ENCODE results near the gene POLR2F.

POLR2F gene

DNA sequence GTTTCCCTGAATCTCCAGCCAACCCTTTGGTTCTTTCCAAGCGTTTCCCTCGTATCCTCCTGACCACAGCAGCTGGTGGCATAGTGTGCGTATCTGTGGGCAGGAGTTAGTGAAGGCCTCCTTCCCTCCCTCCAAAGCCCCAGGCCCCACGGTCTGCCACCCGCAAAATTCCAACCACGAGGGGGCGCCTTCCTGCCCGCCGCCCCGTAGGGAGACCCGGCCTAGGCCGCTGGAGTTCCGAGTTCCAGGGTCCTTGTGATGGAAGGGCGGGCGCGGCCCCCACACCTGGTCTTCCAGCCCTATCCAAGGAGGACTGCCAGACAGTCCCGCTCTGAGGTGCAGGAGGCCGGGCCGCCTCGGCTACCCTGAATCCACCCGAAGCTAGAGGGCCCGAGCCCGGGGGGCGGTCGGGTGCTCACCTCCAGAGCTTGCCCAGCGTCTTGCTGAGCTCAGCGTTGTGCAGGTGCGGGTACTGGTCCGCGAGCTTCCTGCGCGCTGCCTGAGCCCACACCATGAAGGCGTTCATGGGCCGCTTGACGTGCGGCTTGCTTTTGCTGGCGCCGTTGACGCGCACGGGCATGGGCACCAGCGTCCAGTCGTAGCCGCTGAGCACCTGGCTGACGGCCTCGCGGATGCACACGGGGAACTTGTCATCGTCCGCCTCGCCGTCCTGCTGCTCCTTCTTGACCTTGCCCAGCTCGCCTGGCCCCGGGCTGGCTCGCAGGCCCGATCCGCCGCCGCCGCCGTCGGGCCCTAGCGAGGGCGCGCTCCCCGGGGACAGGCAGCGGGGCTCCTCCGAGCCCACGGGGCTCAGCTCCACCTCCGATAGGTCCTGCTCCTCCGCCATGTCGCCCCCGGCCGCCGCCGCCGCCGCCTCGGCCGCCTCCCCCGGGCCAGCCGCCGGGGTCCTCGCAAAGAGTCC, 29.7 kb downstream of the POLR2F start:
- no peak for DNase-seq

DNA sequence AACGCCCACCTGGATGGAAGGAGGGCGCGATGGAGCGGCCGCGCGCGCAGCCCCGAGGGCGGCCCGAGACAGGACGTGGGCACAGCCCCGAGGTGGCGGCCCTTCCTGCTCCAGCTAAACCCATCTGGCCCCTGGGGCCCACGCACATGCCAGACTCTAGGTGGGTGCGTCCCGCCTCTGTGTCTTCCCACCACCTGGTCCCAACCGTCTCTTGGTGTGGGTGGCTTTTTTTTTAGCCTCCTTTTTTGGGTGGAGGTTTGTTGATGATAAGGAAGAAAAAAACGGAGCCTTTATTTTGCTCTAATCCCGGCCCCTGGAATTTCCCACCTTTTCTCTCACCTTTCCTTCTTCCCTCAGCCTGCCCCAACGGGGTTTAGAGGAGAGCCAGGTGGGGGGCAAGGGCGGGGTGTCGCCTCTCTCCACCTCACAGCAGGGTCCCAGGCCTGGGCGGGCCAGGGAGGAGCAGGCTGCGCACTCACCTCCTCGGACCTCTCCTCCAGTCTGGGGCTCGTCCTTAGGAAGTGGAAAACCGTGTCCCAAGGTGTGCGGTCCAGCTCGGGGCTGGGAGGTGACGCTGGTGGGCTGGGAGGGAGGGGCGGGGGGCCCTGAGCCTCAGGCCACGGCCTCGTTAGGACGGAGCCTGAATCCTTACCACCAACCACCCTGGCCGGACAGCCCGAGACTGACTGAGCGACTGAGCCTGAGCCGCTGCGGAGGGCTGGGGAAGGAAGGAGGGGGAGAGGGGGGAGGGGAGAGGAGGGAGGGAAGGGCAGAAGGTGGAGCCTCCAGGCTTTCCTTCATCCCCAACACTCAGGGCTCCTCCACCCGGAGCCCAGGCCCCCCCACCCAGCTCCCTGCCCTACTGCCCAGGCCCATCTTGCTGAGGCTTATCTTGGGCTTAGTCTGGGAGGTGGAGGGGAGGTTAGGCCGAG, 30.6 kb downstream of the POLR2F start, which contains the start of gene SOX10:
Gene SOX10, minus strand, starts transcription at position 696 of the 932 bp plus-strand sequence. CDS start 771 bp downstream, outside the sequence.
- DNase-seq: no peak

DNA sequence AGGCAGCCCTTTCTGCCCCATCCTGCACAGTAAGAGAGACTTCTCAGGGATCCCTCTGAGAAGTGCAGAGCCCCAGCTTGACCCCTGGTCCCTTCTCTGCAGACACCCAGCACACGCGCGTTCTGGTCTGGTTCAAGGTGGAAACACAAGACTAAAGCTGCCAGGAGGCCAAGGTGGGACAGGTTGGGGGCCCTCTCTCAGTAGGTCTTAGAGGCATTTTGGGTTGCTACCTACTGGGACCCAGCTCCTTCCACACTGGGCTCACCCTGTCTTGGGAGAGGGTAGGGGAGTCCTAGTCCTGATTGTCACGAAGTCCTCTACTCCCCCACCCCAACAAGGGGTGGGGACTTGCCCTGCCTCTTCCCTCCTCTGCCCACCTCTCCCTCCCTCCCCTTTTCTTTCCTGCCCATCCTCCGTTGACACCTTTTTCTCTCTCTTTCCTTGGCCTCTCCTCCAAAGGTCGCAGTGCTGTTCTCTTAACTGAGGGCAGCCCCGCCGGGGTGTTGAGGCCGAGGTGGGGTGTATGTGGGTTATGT, 31.6 kb downstream of the POLR2F start:
- DNase-seq: no peak

DNA sequence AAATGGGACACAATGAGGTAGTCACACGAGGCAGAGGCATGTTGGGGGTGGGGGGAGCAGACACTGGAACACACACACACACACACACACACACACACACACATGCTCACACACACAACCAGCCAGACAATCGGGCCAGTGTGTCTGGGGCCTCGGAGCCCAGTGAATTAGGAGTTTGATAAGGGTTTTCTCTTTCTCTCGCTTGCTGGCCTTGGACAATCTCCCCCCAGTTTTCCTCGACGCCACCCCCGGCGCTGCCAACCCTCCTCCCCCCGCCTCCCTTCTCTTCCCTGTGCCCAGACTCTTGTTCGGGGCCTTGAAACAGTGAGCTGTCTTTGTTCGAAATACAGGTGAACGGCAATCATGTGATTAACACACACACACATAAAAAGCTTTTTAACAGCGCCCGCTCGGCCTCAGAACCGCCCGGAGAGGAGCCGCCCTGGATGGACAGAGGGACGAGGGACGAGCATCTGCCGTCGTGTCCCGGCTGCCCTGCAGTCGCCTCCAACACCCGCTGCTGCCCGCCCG, 32.3 kb downstream of the POLR2F start:
- no peak for DNase-seq

DNA sequence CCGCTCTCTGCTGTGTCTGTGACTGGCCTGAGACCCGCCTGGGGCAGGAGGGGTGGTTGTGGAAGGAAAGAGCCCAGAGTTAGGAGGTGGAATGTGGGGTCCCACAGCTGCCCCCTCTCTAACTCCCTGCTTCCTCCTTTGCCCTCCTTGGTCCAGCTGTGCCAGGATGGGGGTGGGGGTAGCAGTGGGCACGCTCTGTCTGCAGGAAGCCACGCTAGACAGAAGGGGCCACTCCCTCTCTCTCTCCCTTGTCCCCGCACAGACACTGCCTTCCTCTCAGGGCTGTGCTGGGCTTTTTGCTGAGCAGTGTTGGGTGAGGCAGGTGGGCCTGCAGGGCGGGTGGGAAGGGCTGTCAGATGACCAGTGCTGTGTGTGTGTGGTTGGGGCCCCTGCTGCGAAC, 32.9 kb downstream of the POLR2F start:
- no peak for DNase-seq

DNA sequence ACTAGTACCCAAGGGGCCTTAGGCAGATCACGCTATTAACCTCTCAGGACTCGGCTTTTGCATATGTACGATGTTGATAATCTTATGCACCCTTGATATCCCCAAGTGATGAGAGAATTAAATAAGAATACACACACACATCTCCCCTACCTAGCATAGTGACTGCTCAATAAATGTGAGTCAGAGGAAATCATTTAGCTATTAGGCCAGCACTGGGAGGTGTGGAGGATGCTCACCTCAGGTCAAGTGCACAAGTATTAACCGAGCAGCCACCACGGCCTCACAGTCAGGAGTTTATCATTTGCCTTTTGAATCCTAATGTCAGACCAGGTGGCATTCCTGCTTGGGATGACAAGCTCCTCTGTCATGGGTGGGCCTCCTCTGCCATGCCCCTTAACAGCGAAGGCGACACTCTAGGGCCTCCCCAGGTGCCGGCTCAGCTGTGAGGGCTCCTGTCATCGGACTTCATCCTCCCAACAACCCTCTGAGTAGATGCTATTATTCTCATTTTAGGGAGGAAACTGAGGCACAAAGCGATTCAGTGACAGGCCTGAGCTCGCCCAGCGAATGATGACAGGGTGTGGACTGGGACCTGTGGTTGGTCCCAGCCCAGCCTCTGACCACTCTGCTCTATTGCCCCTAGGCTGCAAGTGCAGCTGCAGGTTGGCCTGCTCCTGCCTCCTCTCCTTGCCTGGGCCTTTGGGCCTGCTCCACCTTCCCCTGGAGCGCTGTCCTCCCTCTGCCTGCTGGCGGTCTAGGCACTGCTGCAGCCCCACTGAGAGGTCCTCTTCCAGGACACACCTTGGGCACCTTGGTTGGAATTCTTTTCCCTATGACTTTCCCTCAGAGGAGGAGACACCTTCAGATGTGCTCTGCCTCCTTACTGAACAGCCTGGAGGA, 35.9 kb downstream of the POLR2F start:
- DNase-seq: no peak

DNA sequence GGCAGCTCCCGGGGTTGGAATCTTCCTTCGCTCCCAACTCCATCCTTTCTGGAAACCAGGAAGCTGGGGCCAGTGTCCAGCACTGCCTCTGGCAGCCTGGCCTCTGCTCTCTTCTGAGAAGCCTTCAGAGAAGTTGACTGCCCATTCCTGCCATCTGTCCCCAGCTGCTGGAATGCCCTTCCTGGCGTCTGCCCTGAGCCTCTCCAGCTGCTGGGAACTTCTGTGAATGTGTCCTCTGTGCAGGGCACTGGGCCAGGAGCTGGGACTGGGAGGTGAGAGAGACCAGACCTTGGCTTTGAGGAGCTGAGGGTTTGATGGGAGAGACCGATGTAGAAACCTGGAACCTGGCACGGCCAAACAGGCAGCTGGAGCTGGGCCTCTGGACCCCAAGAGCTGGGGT, 36.8 kb downstream of the POLR2F start:
- DNase-seq: no peak

DNA sequence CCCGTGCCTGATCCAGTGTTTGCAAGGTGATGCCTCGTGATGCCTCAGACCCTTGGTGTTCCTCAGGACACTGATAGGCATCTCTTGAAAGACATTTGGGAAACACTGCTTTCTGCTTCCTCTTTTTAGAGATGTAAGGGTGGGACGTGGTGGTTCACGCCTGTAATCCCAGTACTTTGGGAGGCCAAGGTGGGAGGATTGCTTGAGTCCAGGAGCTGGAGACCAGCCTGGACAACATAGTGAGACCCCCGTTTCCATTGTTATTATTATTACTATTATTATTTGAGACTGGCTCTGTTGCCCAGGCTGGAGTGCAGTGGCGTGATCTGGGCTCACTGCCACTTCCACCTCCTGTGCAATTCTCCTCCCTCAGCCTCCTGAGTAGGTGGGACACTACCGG, 37.4 kb downstream of the POLR2F start:
- no peak for DNase-seq

DNA sequence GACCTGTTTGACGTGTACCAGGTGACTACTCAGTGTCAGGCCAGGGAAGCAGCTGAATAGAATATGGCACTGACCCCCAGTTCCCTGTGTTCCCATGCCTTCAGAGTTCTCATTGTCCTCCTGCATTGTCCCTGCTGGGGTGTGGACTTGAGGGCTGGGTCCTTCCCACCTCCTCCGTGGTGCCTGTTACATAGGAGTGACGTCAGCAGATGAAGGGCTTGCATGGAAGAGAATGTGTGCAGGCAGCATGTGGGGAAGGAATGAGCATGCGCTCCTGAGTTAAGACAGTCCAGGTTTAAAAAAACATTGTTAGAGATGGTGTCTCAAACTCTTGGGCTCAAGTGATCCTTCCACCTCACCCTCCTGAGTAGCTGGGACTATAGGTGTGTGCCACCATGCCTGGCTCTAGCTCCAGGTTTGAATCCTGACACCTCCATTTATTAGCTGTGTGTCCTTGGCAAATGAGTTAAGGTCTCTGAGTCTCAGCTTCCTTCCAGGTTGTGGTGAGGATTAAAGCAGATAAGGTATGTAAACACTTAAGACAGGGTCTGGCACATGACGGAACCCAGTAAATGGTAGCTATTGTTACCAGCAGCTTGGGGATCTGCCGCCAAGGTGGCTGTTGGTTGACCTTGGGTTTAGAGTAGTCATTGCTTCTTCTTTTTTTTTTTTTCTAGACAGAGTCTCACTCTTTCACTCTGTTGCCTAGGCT, 38.4 kb downstream of the POLR2F start:
- DNase-seq: no peak

DNA sequence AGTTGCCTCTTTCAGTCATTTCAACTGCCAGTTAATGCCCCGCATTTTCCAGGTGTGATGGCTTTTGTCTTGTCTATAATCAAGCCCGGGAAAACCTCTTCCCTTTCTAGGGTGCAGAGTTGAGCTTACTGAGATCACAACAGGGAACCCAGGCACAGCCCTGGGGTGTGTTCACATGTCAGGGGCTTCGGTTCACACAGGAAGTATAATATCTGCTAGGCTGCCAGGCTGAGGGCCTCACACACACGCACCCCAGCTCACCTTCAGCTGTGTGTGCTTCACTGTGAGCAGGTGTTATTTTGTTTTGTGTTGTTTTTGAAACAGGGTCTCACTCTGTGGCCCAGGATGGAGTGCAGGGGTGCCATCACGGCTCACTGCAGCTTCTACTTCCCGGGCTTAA, 40.5 kb downstream of the POLR2F start:
- DNase-seq: no peak

DNA sequence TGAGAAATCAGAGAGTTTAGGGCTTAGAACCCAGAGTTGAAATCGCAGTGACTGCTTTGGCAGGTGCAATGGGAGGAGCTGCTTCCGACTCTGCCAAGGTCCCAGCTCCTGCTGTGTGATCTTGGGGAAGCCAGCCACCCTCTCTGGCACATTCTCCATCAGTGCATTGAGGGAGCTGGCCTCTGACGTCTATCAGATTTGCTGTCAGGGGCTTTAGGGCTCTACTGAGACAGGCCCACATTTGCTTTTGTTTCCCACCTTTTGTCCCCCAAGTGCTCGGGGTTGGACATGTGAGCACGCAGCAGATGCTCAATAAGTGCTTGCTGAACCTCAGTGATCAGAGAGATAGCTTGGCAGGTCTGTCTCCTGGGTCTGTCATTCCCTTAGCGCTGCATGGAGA, 41.5 kb downstream of the POLR2F start:
- no peak for DNase-seq

DNA sequence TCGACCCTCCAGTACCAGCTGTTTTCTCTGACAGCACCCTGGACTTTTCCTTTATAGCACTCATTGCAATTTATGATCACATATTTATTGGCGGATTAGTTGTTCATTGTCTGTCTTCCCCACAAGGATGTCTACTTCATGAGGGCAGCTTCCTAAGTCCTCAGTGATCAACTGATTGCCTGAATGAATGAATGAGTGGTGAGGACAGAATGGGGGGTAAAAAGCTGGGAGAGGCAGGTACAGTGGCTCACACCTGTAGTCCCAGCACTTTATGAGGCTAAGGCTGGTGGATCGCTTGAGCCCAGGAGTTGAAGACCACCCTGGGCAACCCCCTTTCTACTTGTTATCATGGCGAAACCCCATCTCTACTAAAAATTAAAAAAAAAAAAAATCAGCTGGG, 42.0 kb downstream of the POLR2F start:
- no peak for DNase-seq

DNA sequence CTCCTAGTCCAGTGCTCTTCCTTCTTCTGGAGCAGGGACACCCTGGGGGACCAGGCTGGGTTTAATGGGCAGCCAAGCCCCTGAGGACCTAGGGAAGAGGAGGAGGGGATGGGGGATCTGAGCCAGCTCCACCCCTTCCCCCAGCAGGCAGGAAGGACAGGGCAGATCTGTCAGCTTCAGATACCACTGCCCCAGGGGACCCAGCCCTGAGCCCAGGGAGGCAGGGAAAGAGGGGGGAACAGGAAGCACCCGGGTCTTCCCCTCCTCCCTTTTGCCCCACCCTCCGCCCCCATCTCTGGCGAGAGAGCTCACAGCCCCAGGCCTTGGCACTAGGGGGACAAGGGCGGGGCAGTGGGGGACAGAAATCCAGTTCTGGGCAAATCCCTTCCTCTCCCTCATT, 42.6 kb downstream of the POLR2F start:
- no peak for DNase-seq

DNA sequence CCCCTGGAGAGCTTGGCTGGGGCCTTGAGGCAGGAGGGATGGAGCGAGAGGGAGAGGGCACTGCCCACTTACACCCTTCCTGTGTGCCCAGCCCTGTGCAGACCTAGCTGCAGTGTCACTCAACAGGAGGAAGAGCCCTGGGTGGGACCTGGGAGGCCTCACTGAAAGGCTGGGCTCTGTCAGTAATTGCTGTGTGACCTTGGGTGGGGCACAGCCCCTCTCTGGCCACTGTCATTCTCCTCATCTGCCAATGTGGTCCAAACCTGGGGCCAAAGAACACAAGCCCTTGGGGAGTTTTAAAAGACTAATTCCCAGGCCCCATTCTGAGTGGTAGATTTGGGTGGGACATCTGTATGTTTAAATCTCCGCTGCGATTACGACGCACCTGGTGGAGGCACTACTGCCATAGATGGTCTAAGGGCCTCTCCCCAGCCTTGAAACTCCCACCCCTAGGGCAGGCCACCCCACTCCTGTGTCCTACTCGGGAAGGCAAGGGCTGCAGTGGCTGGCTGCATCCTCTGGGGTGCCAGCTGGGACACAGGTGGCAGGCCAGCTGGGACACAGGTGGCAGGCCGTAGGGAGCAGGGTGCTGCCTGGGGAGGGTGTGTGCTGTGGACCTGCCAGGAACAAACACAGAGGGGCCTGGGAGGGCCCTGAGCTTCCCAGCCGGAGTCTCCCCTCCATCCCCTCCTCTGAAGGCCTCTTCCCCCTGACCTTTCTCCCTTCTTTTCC, 43.2 kb downstream of the POLR2F start:
- no peak for DNase-seq

DNA sequence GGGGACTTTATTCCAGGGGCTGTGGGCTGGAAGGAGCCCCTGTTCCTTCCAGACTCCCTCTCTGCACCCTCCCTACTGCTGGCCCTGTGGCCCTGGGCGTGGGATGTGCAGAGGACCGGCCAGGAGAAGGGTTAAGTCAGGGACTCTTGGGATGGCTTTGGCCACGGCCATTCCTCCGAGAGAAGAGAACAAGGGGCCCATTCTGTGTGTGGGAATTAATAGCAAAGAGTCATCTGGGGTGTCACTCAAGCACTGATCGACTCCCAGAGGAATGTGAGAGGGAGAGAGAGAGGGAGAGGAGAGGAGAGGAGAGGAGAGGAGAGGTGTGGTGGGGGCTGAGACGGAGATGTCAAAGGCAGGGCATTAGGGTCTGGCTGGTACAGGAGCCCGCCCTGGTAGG, 45.0 kb downstream of the POLR2F start:
- no peak for DNase-seq

DNA sequence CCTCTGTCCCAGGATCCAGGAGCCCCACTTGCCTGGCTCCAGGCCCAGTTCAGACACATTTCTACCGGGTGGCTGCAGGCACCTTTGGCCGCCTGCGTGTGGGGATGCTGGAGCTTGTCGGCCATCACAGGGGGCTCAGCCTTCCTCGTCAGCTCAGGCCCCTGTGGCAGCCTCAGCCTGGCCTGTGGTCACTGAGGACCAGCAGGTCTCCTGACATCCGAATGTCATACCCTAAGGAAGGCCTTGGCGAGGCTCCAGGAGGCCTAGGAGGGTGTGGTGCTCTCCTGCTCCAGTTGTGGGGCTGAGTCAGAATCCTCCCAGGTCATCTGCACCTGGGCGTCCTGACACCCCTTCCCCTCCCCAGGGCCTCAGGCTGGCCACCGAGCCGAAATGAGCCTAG, 45.7 kb downstream of the POLR2F start:
- no peak for DNase-seq

DNA sequence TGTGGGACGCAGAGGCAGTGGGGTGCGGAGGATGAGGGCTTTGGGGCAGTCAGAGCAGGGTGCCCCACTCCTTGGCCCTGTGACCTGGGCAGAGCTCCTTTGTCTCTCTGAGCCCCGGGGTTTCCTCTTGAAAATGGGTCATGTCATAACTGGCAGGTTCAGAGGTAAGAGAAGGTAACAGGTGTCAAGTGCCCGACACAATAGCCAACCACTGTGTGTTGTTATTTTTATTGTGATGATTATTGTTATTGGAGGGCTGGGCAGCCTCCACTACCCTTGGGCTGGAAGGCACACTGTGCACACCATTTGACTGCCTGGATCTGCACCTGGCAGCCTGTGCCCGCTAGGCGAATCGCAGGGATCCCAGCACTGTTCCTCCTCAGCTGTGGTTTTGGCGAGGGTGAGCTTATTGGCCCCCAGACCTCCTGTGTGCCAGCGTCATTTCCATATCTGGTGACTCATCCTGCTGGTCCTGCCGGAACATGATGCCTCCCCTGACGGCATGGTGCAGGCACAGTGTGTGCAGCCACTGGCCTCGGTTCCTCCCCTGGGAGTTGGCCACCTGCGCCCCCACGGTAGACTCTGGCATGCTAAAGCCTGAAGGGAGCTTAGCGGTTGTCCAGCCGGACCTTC, 46.3 kb downstream of the POLR2F start:
- no peak for DNase-seq

DNA sequence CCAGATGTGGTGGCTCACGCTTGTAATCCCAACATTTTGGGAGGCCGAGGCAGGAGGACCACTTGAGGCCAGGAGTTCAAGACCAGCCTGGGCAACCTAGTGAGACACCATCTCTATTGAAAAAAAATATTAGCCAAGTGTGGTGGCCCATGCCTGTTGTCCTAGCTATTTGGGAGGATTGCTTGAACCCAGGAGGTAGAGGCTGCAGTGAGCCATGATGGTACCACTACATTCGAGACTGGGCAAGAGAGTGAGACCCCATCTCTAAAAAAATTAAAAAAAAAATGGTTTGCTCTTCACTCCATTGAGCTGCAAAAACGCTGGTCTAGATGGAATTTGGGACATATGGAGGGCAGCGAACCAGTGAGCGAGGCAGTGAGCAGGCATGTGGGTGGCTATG, 52.4 kb downstream of the POLR2F start:
- DNase-seq: no peak

DNA sequence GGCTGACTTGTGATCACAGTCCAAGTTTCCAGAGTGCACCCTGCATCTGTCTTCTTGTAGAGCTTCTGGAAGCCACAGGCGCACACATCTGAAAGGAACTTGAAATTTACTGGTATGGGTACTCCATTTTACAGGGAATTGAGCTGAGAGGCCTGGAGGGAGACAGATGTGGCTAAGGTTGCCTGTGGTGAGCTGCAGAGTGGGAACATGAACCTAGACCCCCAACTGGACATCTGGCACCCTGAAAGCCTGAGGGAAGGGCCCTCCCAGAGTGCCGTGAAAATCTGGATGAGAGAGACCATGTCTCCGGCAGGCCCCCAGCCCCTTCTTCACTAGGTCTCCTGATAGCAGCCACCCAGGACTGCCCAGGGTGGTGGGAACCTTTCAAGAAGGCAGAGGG, 53.4 kb downstream of the POLR2F start:
- DNase-seq: no peak

DNA sequence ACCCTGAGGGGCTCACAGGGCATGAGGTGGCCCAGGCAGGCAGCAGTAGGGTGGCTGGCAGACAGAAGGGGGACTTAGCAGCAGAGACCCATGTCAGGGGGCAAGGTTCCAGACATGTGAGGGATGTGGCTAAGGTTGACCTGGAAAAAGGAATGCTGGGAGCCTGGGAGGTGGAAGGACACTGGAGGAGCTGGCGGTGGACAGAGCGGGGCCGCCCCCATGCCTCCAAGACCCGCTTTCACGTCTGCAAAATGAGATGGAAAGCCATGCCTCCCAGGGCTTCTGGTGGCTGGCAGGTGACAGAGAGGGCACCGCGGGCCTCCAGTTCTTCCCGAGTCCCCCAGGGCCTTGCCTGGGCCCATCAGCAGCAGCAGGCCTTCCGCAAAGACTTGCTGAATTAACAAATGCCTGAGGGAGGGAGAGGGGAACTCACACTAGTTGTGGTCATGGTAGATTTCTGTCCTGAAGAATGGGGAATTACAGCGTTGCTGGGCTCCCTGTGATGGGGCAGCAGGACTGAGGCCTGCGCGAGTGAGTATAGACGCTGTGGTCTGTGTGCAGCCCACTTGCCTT, 53.9 kb downstream of the POLR2F start:
- no peak for DNase-seq

Data from NCI-H2227 treated with DMSO at 0.1 percent for 48 hours (cell line).